ENCODE measurements around the gene CATSPERZ.

DNA sequence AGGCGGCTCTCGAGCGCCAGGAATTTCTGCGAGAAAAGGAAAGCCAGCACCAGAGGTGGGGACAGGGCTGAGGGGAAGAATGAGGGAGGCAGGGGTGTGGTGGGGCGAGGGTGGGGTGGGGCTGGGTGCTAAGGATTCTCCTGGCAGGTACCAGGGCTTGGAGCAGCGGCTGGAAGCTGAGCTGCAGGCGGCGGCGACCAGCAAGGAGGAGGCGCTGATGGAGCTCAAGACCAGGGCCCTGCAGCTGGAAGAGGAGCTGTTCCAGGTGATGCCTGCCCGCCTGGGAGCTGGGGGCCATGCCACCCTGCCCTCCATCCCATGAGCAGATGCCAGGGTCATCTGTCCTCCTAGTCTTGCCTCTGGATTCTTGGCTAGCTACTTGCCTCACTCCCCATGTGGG is 49.2 kb downstream of the CATSPERZ start:
- no peak for TF ChIP-seq EZH2 (IDR thresholded peaks at IDR 0.05; ENCODE audit: insufficient read depth, poor library complexity, severe bottlenecking)
- no peak for TF ChIP-seq EZH2phosphoT487 (IDR thresholded peaks at IDR 0.05; ENCODE audit: insufficient read depth, low read depth)
